HL-60/S4 (cell line): Measurements from ENCODE around the gene OR6C74.

Source experiments
- in situ Hi-C: fragments of 300-500 bp; cut with MboI; formaldehyde crosslinking; loops from 2 replicates; pipeline ENCODE4 v1.14.3; 2022; ENCODE audit warnings: low sequenced_read_pairs

The OR6C74 gene

DNA sequence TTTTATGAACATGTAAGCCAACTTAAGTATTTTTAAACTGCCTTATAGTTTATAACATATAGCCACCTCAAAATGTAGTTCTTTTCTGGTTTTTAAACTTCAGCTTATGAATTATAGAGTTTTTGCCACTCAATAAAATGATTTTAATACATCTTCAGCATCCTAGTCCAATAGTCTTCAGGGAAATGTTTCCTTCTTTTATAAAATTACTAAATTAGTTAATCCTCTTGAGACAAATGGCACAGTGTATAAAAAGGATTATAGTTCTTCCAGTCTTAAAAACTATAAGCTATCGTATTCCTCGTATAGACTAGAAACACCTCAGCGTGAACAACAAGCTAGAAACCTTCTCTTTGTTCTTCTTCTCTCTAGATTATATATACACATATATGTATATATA lies at the start of gene OR6C74:
Gene OR6C74 (plus strand): TSS at position 301 of the 400 bp plus-strand sequence. CDS start 2,679 bp downstream, outside the sequence.
- in situ Hi-C loops: no loop called here

DNA sequence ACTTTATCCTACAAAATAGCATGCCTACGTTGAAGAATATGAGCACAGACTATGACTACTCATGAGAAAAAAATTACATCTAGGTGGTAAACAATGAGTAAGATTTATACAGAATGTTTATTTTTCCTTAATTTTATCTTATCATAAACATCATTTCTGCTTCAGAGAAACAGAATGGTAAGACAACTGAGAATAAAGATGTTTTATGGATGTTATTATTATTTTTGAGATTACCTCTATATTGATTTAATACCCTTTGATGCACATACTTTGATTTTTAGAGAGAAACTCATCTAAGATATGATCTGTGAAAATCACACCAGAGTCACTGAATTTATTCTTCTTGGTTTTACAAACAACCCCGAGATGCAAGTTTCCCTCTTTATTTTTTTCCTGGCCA lies 23.7 kb upstream of the OR6C74 start, which contains the start of gene OR10A7:
Gene OR10A7 (plus strand): TSS at position 301 of the 400 bp plus-strand sequence. CDS start 0 bp downstream, at position 301.
- in situ Hi-C loops: no loop called here

DNA sequence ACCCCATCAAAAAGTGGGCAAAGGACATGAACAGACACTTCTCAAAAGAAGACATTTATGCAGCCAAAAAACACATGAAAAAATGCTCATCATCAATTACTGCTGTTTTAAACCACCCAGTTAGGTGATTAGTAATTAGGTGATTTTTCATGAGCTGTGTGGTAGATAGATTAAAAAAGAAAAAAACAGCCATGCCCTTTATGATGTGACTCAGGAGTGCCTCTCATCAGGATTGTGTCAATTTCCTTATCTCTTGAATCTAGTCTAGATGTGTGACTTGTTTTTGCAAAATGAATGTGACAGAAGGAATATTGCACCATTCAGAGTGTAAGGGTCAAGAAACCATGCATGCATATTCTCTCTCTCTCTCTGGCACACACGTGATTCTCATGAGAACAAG lies 17.9 kb upstream of the OR6C74 start:
- in situ Hi-C loops: no loop called here

DNA sequence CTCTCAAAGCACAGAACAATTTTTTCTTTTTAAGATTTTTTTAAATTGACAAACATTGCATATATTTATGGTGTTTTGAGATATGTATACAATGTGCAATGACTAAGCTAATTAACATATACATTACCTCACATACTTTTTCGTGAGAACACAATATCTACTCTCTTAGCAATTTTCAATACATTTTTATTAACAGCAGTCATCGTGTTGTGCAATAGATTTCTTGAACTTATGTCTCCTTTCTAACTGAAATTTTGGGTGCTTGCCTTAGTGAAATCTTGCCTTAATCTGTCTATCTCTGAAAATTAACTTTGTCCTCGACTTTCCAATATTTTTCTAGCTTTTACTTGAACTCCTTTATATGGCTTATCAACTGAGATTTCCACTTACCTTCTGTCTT lies 16.8 kb upstream of the OR6C74 start:
- in situ Hi-C loops: no loop called here

DNA sequence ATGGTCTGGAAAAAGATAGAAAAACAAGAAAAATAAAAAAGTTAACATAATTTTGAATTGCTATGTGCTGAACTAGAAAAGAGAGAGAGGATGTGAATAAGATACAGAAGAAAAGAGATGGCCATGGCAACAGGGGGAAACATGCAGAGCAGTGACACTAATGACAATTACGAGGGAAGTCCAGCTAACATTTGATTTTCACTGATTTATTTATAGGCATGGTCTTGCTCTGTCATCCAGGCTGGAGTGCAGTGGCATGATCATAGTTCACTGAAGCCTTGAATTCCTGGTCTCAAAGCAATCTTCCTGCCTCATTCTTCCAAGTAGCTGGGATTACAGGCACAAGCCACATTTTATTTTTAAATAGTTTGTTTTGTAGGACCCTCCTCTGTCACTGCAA lies 1.8 kb downstream of the OR6C74 start:
- in situ Hi-C loops: no loop called here

DNA sequence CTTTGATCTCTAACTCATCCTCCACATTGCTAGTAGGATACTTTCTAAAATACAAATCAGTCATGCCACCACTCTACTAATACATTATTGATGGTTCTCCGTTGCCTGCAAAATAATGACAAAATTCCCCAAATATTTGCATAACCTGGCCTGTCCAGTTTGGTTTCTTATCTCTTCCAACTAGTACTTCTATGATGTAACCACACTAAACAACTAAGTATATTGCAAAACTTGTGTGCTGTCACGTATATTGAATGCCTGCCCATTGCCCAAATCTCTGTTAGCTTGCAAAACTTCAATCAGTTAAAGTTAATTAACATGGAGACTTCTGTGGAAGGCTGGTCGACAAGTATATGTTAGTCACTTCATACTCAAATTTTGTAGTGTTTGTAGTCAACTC lies 6.5 kb downstream of the OR6C74 start:
- in situ Hi-C loops: no loop called here

DNA sequence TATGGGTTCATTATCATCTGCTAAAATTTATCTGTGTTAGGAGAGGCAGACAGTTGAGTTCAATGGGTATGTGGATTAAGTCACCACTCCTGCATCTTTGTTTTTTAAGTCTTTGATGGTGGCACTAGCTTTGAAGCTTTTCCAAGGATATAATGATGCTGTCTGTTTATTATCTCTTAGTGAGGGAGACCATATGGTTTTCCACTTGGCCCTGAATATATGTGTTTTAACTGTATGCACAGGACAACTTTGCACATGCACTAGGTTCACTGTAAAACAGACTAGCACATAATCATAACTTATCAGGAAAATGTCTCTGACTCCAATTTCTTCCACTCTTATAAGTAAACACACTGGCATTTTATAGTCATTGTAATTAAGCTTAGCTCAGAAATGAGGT lies 8.9 kb downstream of the OR6C74 start:
- in situ Hi-C loops: no loop called here

DNA sequence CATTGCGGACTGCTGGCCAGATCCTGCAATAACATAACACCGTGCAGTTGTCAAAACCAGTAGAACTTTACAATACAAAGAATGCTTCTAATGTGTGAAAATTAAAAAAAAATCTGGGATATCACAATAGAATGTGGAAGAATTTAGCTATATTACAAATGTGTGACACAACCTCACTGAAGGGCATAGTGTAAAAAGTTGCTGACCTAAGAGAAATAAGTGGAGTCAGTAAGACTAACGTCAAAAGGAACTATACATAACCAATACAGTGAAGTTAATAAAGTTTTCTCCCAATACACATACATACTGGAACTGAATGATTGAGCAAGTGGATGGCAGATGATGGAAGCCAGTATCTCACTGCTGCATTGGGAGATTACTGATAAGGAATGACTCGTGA lies 12.4 kb downstream of the OR6C74 start:
- in situ Hi-C loops: no loop called here

DNA sequence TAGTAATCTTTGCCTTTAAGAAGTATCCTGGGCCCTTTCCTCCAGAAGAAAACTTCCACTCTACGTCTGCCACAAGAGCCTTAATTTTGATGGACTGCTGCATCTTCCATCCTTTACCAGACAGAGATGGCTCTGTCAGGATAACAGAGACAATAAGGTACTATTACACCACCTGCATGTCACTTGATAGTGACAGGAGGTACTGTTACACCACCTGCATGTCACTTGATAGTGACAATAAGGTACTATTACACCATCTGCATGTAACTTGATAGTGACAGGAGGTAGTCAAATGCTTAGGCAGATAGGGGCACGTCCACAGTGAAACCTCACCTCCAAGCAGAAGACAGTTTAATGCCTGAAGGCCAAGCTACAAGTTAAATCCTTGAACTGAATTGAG lies 13.9 kb downstream of the OR6C74 start:
- in situ Hi-C loops: no loop called here

DNA sequence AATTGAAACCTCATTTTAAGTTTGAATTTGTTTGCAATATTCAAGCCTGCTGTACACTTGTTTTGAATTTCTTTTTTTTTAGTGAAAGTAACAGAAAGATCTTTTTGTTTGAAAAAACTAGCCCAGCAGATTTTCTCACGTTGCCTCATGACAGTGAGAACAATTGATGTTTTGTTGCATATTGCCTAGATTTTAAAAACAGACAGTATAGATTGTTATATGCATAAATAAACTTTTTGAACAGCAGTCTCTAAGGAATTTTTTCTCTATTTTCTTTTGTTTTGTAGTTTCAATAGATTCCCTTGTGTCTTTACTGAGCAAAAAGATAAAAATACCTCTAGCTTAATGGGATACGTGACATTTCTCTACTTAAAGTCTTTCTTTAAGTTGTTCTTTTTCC lies 36.6 kb downstream of the OR6C74 start:
- in situ Hi-C loops: no loop called here

DNA sequence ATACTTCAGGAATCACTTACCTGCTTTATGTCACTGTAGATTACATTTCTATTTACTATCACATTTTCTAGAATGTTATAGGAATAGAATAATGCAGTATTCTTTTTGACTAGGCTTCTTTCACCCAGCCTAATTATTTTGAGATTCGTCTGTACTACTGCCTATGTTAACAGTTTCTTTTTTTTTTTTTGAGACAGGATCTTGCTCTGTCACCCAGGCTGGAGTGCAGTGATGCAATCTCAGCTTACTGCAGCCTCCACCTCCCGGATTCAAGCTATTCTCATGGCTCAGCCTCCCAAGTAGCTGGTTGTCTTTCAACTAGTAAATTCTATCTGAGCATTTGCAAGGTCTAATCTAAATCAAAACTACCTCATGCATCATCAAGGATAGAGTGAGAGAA lies 45.6 kb downstream of the OR6C74 start:
- in situ Hi-C loops: no loop called here
